HFF-Myc (cell line): ENCODE results near the gene HDLBP.
"Not testable (repeated sequence)": the region's sequence is repeated elsewhere in the genome, so short reads cannot be mapped to it uniquely, and the experiment has no call there.

ENCODE experiments used
- DNase-seq: peaks from one replicate; pipeline ENCODE4 v3.0.0-alpha.2; 2011; ENCODE audit warnings: low read depth; ENCODE audit errors: extremely low read depth
- H3K4me3 ChIP-seq: replicated peaks from 2 replicates; pipeline ENCODE4 v1.5.1; 2011; ENCODE audit warnings: low read depth, mild to moderate bottlenecking, control low read depth, low read length
- TF ChIP-seq, protein P1 (sequence below): IDR thresholded peaks from 2 replicates; pipeline ENCODE4 v1.5.1; 2012; ENCODE audit warnings: mild to moderate bottlenecking, low read depth, low read length, control low read depth; ENCODE audit errors: missing control alignments

HDLBP gene

DNA sequence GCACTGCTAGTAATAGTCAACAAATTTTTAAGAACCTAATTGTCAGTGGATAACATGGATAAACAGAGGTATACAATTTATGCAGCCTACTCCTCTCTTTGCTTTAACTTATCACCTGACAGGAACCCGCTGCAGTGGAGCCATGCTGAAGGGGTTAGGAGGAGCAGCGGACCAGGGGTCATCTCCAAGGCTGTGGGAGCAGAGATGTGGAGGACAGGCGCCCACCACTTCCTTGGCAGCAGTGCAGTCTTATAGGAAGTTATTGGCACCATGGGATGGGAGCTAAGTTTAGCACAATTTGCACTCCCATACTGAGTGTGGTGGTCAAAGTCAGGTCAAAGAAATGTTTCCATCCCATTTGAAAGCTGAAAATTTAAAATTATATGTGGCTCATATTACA, 35.6 kb downstream of the HDLBP start:
- H3K4me3 ChIP-seq: no peak overlapping the region
- TF ChIP-seq, protein P1, sequence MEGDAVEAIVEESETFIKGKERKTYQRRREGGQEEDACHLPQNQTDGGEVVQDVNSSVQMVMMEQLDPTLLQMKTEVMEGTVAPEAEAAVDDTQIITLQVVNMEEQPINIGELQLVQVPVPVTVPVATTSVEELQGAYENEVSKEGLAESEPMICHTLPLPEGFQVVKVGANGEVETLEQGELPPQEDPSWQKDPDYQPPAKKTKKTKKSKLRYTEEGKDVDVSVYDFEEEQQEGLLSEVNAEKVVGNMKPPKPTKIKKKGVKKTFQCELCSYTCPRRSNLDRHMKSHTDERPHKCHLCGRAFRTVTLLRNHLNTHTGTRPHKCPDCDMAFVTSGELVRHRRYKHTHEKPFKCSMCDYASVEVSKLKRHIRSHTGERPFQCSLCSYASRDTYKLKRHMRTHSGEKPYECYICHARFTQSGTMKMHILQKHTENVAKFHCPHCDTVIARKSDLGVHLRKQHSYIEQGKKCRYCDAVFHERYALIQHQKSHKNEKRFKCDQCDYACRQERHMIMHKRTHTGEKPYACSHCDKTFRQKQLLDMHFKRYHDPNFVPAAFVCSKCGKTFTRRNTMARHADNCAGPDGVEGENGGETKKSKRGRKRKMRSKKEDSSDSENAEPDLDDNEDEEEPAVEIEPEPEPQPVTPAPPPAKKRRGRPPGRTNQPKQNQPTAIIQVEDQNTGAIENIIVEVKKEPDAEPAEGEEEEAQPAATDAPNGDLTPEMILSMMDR: no peak
- DNase-seq: no peak

DNA sequence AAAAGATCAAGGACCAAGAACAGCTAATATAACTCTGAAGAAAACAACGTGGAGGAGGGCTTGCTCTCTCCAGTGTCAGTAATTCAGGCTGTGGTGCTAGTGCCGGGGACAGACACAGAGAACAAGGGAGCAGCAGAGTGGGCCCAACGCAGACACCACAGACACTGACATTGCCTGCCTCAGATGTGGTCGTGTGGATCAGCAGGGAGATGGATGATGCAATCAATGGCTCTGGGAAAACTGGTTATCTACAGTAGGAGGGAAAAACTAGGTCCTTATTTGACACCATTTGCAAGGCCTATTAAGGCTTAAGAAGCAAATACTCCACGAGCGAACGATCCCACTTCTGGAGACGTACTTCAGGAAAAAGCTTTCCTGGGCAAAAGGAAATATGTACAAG, 36.1 kb downstream of the HDLBP start:
- DNase-seq: no peak
- no peak overlapping the region for H3K4me3 ChIP-seq
- TF ChIP-seq, protein P1: no peak

DNA sequence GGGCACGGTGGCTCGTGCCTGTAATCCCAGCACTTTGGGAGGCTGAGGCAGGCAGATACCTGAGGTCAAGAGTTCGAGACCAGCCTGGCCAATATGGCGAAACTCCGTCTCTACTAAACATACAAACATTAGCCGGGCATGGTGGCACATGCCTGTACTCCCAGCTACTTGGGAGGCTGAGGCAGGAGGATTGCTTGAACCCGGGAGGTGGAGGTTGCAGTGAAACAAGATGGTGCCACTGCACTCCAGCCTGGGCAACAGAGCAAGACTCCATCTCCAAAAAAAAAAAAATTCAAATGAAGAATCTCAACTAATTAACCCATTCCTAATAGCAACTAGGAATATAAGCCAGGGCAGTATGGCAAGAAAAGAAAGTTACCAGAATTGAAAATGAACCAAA, 37.2 kb downstream of the HDLBP start:
- DNase-seq, H3K4me3 ChIP-seq: not testable (repeated sequence)

DNA sequence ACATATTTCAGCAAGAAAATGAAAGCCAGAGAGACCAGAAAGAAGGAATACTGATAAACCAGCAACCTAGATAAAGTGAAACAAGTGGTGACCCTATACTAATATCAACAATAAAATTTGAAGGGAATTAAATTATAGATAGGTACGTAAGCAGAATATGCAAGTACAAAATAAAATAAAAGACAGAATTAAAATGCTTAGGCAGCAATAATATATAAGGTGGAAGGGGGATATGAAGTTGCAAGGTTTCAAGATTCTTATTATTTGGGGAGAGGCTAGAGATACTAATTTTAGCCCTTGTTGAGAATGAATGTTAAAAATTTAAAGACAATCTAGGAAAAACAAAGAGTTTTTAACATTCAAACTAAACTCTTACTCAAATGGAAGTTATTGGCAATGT, 39.6 kb downstream of the HDLBP start:
- H3K4me3 ChIP-seq: no peak overlapping the region
- DNase-seq: no peak
- TF ChIP-seq, protein P1: no peak

DNA sequence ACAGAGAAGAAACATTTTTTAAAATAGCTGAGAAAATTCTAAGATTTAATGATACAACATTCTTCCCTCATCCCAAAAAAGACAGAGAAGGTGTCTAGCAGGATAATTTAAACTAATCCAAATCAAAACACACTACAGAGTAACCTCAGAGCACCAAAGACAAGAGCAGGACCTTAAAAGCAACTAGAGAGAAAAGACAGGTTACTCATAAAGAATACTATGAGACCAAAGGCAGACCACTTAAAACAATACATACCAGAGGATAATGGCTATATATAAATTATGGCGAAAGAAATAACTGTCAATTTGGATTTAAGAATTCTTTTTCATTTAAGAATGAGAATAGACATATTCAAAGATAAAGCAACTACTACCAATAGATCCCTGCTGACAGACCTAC, 40.0 kb downstream of the HDLBP start:
- H3K4me3 ChIP-seq: no peak overlapping the region
- TF ChIP-seq, protein P1: no peak
- DNase-seq: no peak

DNA sequence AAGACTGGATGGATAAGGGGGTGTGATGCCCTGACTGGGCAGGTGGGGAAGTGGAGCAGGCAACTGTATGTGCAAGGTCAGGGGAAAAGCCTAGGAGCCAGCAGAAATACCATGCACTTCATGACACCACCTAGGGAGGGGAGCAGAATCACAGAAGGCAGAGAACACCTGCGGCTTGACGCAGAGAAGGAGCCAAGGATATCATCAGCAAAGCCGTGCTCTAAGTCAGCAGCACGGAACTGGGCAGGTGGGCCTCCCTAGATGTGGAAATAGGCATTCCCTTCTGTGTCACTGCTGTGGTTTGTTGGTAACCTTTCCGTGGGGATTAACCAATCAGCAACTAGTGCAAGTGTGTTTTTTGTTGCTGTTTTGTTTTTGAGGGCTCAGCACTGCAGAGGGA, 41.3 kb downstream of the HDLBP start:
- H3K4me3 ChIP-seq: no peak overlapping the region
- TF ChIP-seq, protein P1: no peak
- DNase-seq: no peak

DNA sequence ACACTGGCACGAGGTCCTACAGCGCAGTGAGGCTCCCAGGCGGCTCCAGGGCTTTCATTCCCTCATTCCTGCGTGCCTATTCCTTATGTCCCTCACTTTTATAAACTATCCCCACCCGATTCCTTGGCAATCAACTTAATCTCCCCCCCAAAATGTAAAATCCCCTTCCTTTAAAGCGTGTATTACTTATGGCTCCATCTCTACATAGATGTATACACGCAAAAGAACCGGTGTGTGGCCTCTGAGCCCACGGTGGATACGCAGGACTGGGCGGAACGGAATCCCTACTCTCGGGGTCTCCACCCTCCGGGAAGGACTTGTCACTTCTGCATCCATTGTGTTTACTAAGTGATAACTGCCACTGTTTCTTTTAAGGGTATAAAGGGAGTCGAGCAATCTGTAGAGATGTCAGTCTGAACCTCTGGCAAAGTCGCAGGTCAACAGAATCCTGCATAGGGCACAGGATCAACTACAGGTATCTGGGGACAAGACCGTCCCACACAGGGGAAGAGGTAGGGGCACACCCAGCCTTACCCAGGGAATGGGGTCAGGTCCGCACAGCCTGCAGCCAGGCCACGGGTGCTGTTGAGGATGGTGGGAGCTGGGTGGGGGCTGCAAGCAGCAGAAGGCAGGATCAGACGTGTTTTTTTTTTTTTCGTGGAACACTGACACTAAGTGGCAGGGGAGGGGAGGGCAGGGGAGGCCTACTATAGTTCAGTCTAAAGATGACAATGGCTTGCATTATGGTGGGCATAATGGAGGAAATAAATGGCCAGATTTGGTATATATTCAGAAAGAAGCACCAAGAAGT, 42.1 kb downstream of the HDLBP start:
- H3K4me3 ChIP-seq: peak overlapping the region; percentile 66
- no peak for DNase-seq
- TF ChIP-seq, protein P1: no peak
